Smooth muscle cell (in vitro differentiated cells): ENCODE data around the gene CCM2L. TPM values are rescaled to one million over a fixed set of nuclear protein-coding genes. Genes with fewer than 3 reads are reported as not detected.

Source experiments
- DNase-seq: peaks from one replicate; lab custom pipeline; 2025; ENCODE audit not compliant: unreplicated experiment; lab: John Stamatoyannopoulos, UW
- H2AFZ ChIP-seq: fragments of 200-600 bp; sonication (generic); 2 replicates; pipeline ENCODE4 v1.6.0; 2016; ENCODE audit warnings: antibody characterized with exemption, low read depth, mild to moderate bottlenecking
- H3F3A ChIP-seq: fragments of 200-600 bp; sonication (generic); 2 replicates; pipeline ENCODE4 v1.6.0; 2017; ENCODE audit warnings: antibody characterized with exemption, low read depth
- H3K27ac ChIP-seq: fragments of 200-600 bp; sonication (generic); 2 replicates; pipeline ENCODE4 v1.5.1; 2016; ENCODE audit warnings: low read depth, mild to moderate bottlenecking
- H3K27me3 ChIP-seq: fragments of 200-600 bp; sonication (generic); 2 replicates; pipeline ENCODE4 v1.6.1; 2016; ENCODE audit warnings: low read depth, mild to moderate bottlenecking
- H3K36me3 ChIP-seq: fragments of 200-600 bp; sonication (generic); 2 replicates; pipeline ENCODE4 v1.5.1; 2016; ENCODE audit warnings: low read depth
- H3K4me1 ChIP-seq: fragments of 200-600 bp; sonication (generic); 2 replicates; pipeline ENCODE4 v1.5.1; 2016; ENCODE audit warnings: low read depth
- H3K4me2 ChIP-seq: fragments of 200-600 bp; sonication (generic); 2 replicates; pipeline ENCODE4 v1.6.0; 2016; ENCODE audit warnings: mild to moderate bottlenecking
- H3K4me3 ChIP-seq: fragments of 200-600 bp; sonication (generic); 2 replicates; pipeline ENCODE4 v1.5.1; 2016; ENCODE audit warnings: mild to moderate bottlenecking
- H3K79me2 ChIP-seq: fragments of 200-600 bp; sonication (generic); 2 replicates; pipeline ENCODE4 v1.6.0; 2016; ENCODE audit warnings: low read depth, mild to moderate bottlenecking
- H3K9ac ChIP-seq: fragments of 200-600 bp; sonication (generic); 2 replicates; pipeline ENCODE4 v1.6.0; 2016; ENCODE audit warnings: low read depth
- H3K9me3 ChIP-seq: fragments of 200-600 bp; sonication (generic); replicated peaks from 2 replicates; pipeline ENCODE4 v1.5.1; 2016; ENCODE audit warnings: low read depth
- H4K20me1 ChIP-seq: fragments of 200-600 bp; sonication (generic); 2 replicates; pipeline ENCODE4 v1.6.0; 2016; ENCODE audit warnings: low read depth
- WGBS: methylation state at CpG from one replicate; pipeline ENCODE4 v1.1.7; 2016; ENCODE audit warnings: low lambda C conversion rate; 5-methylcytosine and 5-hydroxymethylcytosine counted together
- polyA plus RNA-seq: library from polyadenylated mRNA; unstranded; fragments of >200 nt; fragmentation: Nextera tagmentation; extraction: Ambion mirVana; gene quantifications from 2 replicates; pipeline ENCODE4 v1.2.1, GENCODE V29; 2016
- total RNA-seq: library from RNA; depleted of rRNA; stranded (reverse); fragments of >200 nt; gene quantifications from 2 replicates; pipeline ENCODE4 v1.2.3, GENCODE V29; 2014
- TF ChIP-seq, protein P1 (sequence below): fragments of 200-600 bp; sonication (generic); IDR thresholded peaks from 2 replicates; pipeline ENCODE4 v1.5.1; 2017; ENCODE audit warnings: borderline replicate concordance, mild to moderate bottlenecking, antibody characterized with exemption; ENCODE audit not compliant: insufficient read depth, poor library complexity, severe bottlenecking

Gene CCM2L
- total and polyA plus RNA-seq, 2 experiments from 2014 or later = 0.27 TPM; not detected in 1

GRCh38 chr20:32006841-32007786 is 3.1 kb upstream of the CCM2L start:
- no peaks in the 10 kb centered on the region for H3K36me3 ChIP-seq
- no peak overlapping the region for H3K27ac ChIP-seq
- no peaks in the 10 kb centered on the region for H3K4me1 ChIP-seq
- H3K9ac ChIP-seq = no peak overlapping the region
- TF ChIP-seq, protein P1, sequence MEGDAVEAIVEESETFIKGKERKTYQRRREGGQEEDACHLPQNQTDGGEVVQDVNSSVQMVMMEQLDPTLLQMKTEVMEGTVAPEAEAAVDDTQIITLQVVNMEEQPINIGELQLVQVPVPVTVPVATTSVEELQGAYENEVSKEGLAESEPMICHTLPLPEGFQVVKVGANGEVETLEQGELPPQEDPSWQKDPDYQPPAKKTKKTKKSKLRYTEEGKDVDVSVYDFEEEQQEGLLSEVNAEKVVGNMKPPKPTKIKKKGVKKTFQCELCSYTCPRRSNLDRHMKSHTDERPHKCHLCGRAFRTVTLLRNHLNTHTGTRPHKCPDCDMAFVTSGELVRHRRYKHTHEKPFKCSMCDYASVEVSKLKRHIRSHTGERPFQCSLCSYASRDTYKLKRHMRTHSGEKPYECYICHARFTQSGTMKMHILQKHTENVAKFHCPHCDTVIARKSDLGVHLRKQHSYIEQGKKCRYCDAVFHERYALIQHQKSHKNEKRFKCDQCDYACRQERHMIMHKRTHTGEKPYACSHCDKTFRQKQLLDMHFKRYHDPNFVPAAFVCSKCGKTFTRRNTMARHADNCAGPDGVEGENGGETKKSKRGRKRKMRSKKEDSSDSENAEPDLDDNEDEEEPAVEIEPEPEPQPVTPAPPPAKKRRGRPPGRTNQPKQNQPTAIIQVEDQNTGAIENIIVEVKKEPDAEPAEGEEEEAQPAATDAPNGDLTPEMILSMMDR = no peak
- no peak for DNase-seq
- no peaks in the 10 kb centered on the region for H3K79me2 ChIP-seq
- H2AFZ ChIP-seq = no peak overlapping the region
- no peaks in the 10 kb centered on the region for H3K9me3 ChIP-seq
- 76% methylated on average over 8 of the region's 8 CpGs for WGBS
- no peaks in the 10 kb centered on the region for H4K20me1 ChIP-seq
- peaks cover 14% of the 10 kb centered on the region for H3K27me3 ChIP-seq
- H3K4me2 ChIP-seq = no peak overlapping the region
- H3K4me3 ChIP-seq = no peak overlapping the region
- H3F3A ChIP-seq = no peaks in the 10 kb centered on the region

DNA sequence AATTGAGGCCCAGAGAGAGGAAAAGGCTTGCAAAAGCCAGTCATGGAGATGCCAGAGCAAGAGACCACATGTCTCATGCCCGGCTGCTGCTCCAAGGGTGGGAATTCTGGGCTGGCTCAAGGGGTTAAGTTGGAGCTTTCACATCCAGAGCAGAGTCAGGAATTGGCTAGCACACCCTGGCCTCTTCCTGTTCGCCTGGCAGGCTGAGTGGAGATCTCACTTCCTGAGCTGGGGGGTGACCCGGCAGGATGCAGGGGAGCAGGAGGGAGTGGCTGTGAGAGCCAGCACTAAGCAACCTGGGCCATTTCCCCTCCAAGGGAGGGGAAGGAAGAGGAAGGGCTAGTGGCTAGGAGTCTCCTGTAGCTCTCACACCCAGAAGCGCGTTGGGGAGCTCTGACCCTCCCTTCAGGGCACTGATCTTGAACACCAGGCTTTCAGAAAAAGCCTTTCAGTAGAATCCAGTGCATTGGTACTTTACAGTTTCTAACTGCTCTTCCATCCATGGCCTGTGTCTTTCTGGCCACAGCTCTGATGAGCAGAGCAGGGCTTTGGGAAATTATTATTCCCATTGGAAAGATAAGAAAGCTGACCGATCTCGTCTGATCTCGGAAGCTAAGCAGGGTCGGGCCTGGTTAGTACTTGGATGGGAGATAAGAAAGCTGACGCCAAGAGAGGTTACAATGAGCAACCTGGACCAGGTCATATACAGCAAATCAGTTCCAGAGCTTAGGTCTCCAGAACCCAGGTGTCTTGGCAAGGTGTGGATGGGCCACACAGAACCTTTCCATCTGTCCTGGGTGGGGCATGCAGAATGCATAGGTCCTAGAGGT is 2.2 kb upstream of the CCM2L start:
- H3K4me2 ChIP-seq = no peak overlapping the region
- H3K27ac ChIP-seq = no peak overlapping the region
- no peaks in the 10 kb centered on the region for H4K20me1 ChIP-seq
- no peak overlapping the region for H2AFZ ChIP-seq
- no peak overlapping the region for H3K9ac ChIP-seq
- no peaks in the 10 kb centered on the region for H3K4me1 ChIP-seq
- H3K36me3 ChIP-seq = no peaks in the 10 kb centered on the region
- no peak overlapping the region for H3K4me3 ChIP-seq
- WGBS = 56% methylated on average over 10 of the region's 10 CpGs
- peaks cover 17% of the 10 kb centered on the region for H3K27me3 ChIP-seq
- no peaks in the 10 kb centered on the region for H3K79me2 ChIP-seq
- DNase-seq = no peak
- no peaks in the 10 kb centered on the region for H3F3A ChIP-seq
- H3K9me3 ChIP-seq = no peaks in the 10 kb centered on the region
- TF ChIP-seq, protein P1 = no peak

GRCh38 chr20:32009564-32009963 is 674 bp upstream of the CCM2L start:
- DNase-seq = no peak
- TF ChIP-seq, protein P1 = no peak
- Histone ChIP-seq H2AFZ (no peak overlapping the region), H3F3A (no peaks in the 10 kb centered on the region), H3K9me3 (no peaks in the 10 kb centered on the region), H3K4me1 (no peaks in the 10 kb centered on the region), H3K27ac (no peak overlapping the region), H3K36me3 (no peaks in the 10 kb centered on the region), H3K4me2 (no peak overlapping the region), H4K20me1 (no peaks in the 10 kb centered on the region), H3K4me3 (no peak overlapping the region), H3K79me2 (no peaks in the 10 kb centered on the region), H3K27me3 (peaks cover 17% of the 10 kb centered on the region), H3K9ac (no peak overlapping the region)
- WGBS = 94% methylated on average over 7 of the region's 7 CpGs
